Globus pallidus (tissue), 1 donor: ENCODE data around the gene CPEB2.

ENCODE experiments used
- DNase-seq: peaks from one replicate; pipeline ENCODE4 v3.0.0-alpha.2; 2015; ENCODE audit warnings: low spot score

Gene CPEB2

GRCh38 chr4:15001869-15002658, at the start of gene CPEB2:
Gene CPEB2 (plus strand): TSS chr4:15002481. CDS start chr4:15002674, 193 bp downstream.
- DNase-seq = peak; percentile 97

GRCh38 chr4:14958436-14958835, 43.8 kb upstream of the CPEB2 start:
- no peak for DNase-seq

GRCh38 chr4:14961292-14961691, 41.0 kb upstream of the CPEB2 start:
- DNase-seq = no peak

GRCh38 chr4:14965071-14965470, 37.2 kb upstream of the CPEB2 start:
- no peak for DNase-seq

GRCh38 chr4:14967982-14968381, 34.3 kb upstream of the CPEB2 start:
- DNase-seq = no peak

GRCh38 chr4:14977830-14978229, 24.5 kb upstream of the CPEB2 start:
- no peak for DNase-seq

- DNase-seq = no peak
Observed at GRCh38 chr4:14984448-14984847, 17.8 kb upstream of the CPEB2 start.

- no peak for DNase-seq
Observed at GRCh38 chr4:14985161-14985560, 17.1 kb upstream of the CPEB2 start.

- DNase-seq = no peak
Observed at GRCh38 chr4:14985843-14986242, 16.4 kb upstream of the CPEB2 start.

GRCh38 chr4:14987054-14987453, 15.2 kb upstream of the CPEB2 start:
- DNase-seq = no peak

- no peak for DNase-seq
Observed at GRCh38 chr4:14990484-14990883, 11.8 kb upstream of the CPEB2 start.

GRCh38 chr4:14994242-14994641, 8.0 kb upstream of the CPEB2 start:
- DNase-seq = no peak

- DNase-seq = peak; percentile 82
Observed at GRCh38 chr4:15001248-15001868, 923 bp upstream of the CPEB2 start.

GRCh38 chr4:15002659-15003400, 549 bp downstream of the CPEB2 start:
- DNase-seq = peak; percentile 88

- no peak for DNase-seq
Observed at GRCh38 chr4:15003401-15003890, 1.2 kb downstream of the CPEB2 start.

GRCh38 chr4:15003891-15004738, 1.8 kb downstream of the CPEB2 start:
- DNase-seq = no peak

- no peak for DNase-seq
Observed at GRCh38 chr4:15004739-15005301, 2.5 kb downstream of the CPEB2 start.

- DNase-seq = no peak
Observed at GRCh38 chr4:15005474-15006115, 3.3 kb downstream of the CPEB2 start.

GRCh38 chr4:15006416-15007024, 4.2 kb downstream of the CPEB2 start:
- DNase-seq = no peak

- DNase-seq = no peak
Observed at GRCh38 chr4:15007201-15007600, 4.9 kb downstream of the CPEB2 start.
